ENCODE measurements around the gene ZSWIM6. TPM values are rescaled to one million over a fixed set of nuclear protein-coding genes. Genes with fewer than 3 reads are reported as not detected.

ZSWIM6 gene
- total RNA-seq, 1 experiment from 2014 or later: 10.8 TPM

DNA sequence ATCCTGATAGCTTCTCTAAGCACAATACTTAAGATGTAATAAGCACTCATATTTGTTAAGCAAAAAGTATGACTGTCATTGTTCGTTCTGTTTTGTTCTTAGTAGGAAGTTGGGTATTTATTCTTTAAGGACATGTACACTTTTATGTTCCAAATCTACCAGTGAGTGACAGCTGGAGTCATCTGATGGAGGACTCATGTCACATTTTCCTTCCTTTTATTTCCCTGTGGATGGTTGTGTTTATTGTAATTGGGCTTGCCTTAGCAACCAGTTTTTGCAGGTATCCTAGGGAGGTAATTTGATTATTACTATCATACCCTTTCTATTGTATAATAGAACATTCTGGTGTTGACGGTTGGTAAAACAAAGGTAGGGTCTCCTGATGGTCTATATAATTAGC is 145.7 kb downstream of the ZSWIM6 start:
- no TSS peak for BruUV-seq (replicated peaks)
- no peaks in the 10 kb centered on the region for H3K27me3 ChIP-seq (ENCODE audit: control insufficient read depth, insufficient read depth, low read length)
- no peak overlapping the region for H3K4me3 ChIP-seq (ENCODE audit: low read depth in 2 of 2, low read length in 2 of 2)
- no peaks in the 10 kb centered on the region for H3K36me3 ChIP-seq (ENCODE audit: control insufficient read depth, insufficient read depth, low read length)
- no peaks in the 10 kb centered on the region for H3K4me1 ChIP-seq (ENCODE audit: control insufficient read depth, insufficient read depth, low read length)
- TF ChIP-seq, protein P1, sequence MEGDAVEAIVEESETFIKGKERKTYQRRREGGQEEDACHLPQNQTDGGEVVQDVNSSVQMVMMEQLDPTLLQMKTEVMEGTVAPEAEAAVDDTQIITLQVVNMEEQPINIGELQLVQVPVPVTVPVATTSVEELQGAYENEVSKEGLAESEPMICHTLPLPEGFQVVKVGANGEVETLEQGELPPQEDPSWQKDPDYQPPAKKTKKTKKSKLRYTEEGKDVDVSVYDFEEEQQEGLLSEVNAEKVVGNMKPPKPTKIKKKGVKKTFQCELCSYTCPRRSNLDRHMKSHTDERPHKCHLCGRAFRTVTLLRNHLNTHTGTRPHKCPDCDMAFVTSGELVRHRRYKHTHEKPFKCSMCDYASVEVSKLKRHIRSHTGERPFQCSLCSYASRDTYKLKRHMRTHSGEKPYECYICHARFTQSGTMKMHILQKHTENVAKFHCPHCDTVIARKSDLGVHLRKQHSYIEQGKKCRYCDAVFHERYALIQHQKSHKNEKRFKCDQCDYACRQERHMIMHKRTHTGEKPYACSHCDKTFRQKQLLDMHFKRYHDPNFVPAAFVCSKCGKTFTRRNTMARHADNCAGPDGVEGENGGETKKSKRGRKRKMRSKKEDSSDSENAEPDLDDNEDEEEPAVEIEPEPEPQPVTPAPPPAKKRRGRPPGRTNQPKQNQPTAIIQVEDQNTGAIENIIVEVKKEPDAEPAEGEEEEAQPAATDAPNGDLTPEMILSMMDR (IDR thresholded peaks at IDR 0.05): no peak
- TF ChIP-seq SIN3A (IDR thresholded peaks at IDR 0.05; ENCODE audit: borderline replicate concordance, insufficient read depth, low read depth, low read length): no peak
- intact Hi-C loops (cut with micrococcal nuclease; ENCODE audit: unreplicated experiment) (no loop called here), in situ Hi-C loops (cut with HindIII; ENCODE audit: low pct_unique_long_range_greater_than_20kb, low sequenced_read_pairs) (no loop called here)
- ChIA-PET POLR2A (no interaction called here), CTCF (no interaction called here)
- DNase-seq (ENCODE audit: low read depth, low spot score): no peak
- H3K9me3 ChIP-seq (ENCODE audit: control insufficient read depth, insufficient read depth, low read depth, low read length): no peaks in the 10 kb centered on the region
- no peak for ATAC-seq
- no peak overlapping the region for H3K27ac ChIP-seq (ENCODE audit: low read length)

DNA sequence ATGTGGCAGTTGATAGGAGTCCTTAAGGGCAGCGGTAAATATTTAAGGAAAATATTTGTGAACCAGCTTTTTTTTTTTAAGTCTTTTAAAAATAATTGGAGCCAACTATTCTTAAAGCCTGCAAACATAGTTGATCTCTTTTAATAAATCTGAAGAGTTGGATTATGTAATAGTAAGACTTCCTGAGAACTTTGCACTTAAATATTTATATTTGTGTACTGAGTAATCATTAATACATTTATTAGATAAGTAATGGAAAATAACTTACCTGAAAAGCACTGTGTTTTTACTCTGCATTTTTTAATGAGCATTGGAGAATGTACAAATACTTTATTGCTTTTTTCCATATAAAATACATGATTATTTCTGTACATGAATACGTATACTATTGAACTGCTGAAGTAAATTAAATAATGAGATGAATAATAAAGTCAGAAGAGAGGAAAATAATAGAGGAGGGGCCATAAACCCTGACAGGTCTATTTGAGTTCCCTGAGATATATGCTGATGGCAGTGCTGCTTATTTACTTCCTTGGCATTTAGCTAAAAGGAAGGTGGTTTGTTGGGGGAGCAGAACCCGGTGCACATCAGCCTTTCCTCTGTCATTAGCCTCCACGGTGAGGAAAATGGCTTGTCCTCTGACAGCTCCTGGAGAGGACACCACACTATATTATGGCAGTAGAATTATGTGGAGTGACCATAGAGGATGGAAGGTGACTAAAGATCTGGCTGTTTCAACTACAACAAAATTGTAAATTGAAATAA is 148.0 kb downstream of the ZSWIM6 start:
- no peak for TF ChIP-seq TCF7L2 (IDR thresholded peaks at IDR 0.05; ENCODE audit: low read depth, low read length)
- TF ChIP-seq POLR2AphosphoS5 (IDR thresholded peaks at IDR 0.05; ENCODE audit: low read depth, low read length): no peak
- TF ChIP-seq, protein P1 (IDR thresholded peaks at IDR 0.05): no peak
- TF ChIP-seq SIN3A (IDR thresholded peaks at IDR 0.05; ENCODE audit: borderline replicate concordance, insufficient read depth, low read depth, low read length): no peak
- TF ChIP-seq, protein P2, sequence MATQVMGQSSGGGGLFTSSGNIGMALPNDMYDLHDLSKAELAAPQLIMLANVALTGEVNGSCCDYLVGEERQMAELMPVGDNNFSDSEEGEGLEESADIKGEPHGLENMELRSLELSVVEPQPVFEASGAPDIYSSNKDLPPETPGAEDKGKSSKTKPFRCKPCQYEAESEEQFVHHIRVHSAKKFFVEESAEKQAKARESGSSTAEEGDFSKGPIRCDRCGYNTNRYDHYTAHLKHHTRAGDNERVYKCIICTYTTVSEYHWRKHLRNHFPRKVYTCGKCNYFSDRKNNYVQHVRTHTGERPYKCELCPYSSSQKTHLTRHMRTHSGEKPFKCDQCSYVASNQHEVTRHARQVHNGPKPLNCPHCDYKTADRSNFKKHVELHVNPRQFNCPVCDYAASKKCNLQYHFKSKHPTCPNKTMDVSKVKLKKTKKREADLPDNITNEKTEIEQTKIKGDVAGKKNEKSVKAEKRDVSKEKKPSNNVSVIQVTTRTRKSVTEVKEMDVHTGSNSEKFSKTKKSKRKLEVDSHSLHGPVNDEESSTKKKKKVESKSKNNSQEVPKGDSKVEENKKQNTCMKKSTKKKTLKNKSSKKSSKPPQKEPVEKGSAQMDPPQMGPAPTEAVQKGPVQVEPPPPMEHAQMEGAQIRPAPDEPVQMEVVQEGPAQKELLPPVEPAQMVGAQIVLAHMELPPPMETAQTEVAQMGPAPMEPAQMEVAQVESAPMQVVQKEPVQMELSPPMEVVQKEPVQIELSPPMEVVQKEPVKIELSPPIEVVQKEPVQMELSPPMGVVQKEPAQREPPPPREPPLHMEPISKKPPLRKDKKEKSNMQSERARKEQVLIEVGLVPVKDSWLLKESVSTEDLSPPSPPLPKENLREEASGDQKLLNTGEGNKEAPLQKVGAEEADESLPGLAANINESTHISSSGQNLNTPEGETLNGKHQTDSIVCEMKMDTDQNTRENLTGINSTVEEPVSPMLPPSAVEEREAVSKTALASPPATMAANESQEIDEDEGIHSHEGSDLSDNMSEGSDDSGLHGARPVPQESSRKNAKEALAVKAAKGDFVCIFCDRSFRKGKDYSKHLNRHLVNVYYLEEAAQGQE (IDR thresholded peaks at IDR 0.05; ENCODE audit: insufficient read depth in 1 of 2, low read depth in 2 of 2, low read length in 1 of 2): no peak
- Histone ChIP-seq H3K9me3 (ENCODE audit: control insufficient read depth, insufficient read depth, low read depth, low read length) (no peaks in the 10 kb centered on the region), H3K4me1 (ENCODE audit: control insufficient read depth, insufficient read depth, low read length) (no peaks in the 10 kb centered on the region), H3K36me3 (ENCODE audit: control insufficient read depth, insufficient read depth, low read length) (no peaks in the 10 kb centered on the region), H3K27ac (ENCODE audit: low read length) (no peak overlapping the region), H3K27me3 (ENCODE audit: control insufficient read depth, insufficient read depth, low read length) (no peaks in the 10 kb centered on the region), H3K4me3 (ENCODE audit: low read depth in 2 of 2, low read length in 2 of 2) (no peak overlapping the region)
- in situ Hi-C loops (cut with HindIII; ENCODE audit: low pct_unique_long_range_greater_than_20kb, low sequenced_read_pairs): no loop called here
- ATAC-seq (no peak), DNase-seq (ENCODE audit: low read depth, low spot score) (no peak)
- ChIA-PET POLR2A (no interaction called here), CTCF (interaction anchor here (0.6 kb wide), 1 partner anchor 663 kb away, joined by 3 read pairs; no protein-coding TSS in a partner anchor)
- intact Hi-C loops (cut with micrococcal nuclease; ENCODE audit: unreplicated experiment): no loop called here
- no TSS peak for BruUV-seq (replicated peaks)
